ENCODE data around the gene YAP1.

YAP1 gene

GRCh38 chr11:102225689-102226568, 115.7 kb downstream of the YAP1 start:
- no peak for TF ChIP-seq ZNF565 (CRISPR knock-in tag; conservative IDR thresholded peaks at IDR 0.05; ENCODE audit: low read depth)
- no peak for TF ChIP-seq RARB (CRISPR knock-in tag; IDR thresholded peaks at IDR 0.05)
- TF ChIP-seq CSRNP3 (CRISPR knock-in tag; IDR thresholded peaks at IDR 0.05): no peak
- TF ChIP-seq TSHZ2 (CRISPR knock-in tag; IDR thresholded peaks at IDR 0.05): no peak
- no peak for TF ChIP-seq CSDC2 (CRISPR knock-in tag; IDR thresholded peaks at IDR 0.05)
- no peak for TF ChIP-seq ZC3H10 (CRISPR knock-in tag; IDR thresholded peaks at IDR 0.05)
- TF ChIP-seq ZNF8 (CRISPR knock-in tag; IDR thresholded peaks at IDR 0.05): no peak
- no peak for TF ChIP-seq ZFP3 (CRISPR knock-in tag; IDR thresholded peaks at IDR 0.05)
- TF ChIP-seq OSR1 (CRISPR knock-in tag; IDR thresholded peaks at IDR 0.05): no peak
- no peak for TF ChIP-seq PATZ1 (CRISPR knock-in tag; IDR thresholded peaks at IDR 0.05; ENCODE audit: borderline replicate concordance)
- no peak for TF ChIP-seq TOX (CRISPR knock-in tag; IDR thresholded peaks at IDR 0.05; ENCODE audit: borderline replicate concordance)
- TF ChIP-seq ESRRG (CRISPR knock-in tag; IDR thresholded peaks at IDR 0.05): no peak
- TF ChIP-seq ARNTL (CRISPR knock-in tag; IDR thresholded peaks at IDR 0.05; ENCODE audit: borderline replicate concordance, low read depth): no peak
- no peak for TF ChIP-seq CREB5 (CRISPR knock-in tag; IDR thresholded peaks at IDR 0.05; ENCODE audit: low read depth)
- TF ChIP-seq ZNF70 (CRISPR knock-in tag; IDR thresholded peaks at IDR 0.05): no peak
- TF ChIP-seq POU6F1 (CRISPR knock-in tag; IDR thresholded peaks at IDR 0.05; ENCODE audit: borderline replicate concordance, low read depth): no peak
- no peak for TF ChIP-seq SNAI2 (CRISPR knock-in tag; IDR thresholded peaks at IDR 0.05)
- no peak for TF ChIP-seq BACH2 (CRISPR knock-in tag; IDR thresholded peaks at IDR 0.05; ENCODE audit: borderline replicate concordance)
- no peak for TF ChIP-seq TCF4 (CRISPR knock-in tag; IDR thresholded peaks at IDR 0.05; ENCODE audit: borderline replicate concordance)
- peak; percentile 64 for ATAC-seq

GRCh38 chr11:102226702-102227490, 116.6 kb downstream of the YAP1 start:
- TF ChIP-seq ZFP30 (CRISPR knock-in tag; IDR thresholded peaks at IDR 0.05): no peak
- no peak for TF ChIP-seq ESRRG (CRISPR knock-in tag; IDR thresholded peaks at IDR 0.05)
- TF ChIP-seq PATZ1 (CRISPR knock-in tag; IDR thresholded peaks at IDR 0.05; ENCODE audit: borderline replicate concordance): no peak
- TF ChIP-seq ZNF8 (CRISPR knock-in tag; IDR thresholded peaks at IDR 0.05): no peak
- no peak for TF ChIP-seq CREB5 (CRISPR knock-in tag; IDR thresholded peaks at IDR 0.05; ENCODE audit: low read depth)
- TF ChIP-seq ZNF70 (CRISPR knock-in tag; IDR thresholded peaks at IDR 0.05): no peak
- ATAC-seq: peak; percentile 37

All from SK-N-SH treated with all-trans-retinoic acid at 6 μM for 48 hours (cell line).